Measurements from ENCODE around the gene FEM1A.
"Not testable (repeated sequence)": the region's sequence is repeated elsewhere in the genome, so short reads cannot be mapped to it uniquely, and the experiment has no call there.

The FEM1A gene

DNA sequence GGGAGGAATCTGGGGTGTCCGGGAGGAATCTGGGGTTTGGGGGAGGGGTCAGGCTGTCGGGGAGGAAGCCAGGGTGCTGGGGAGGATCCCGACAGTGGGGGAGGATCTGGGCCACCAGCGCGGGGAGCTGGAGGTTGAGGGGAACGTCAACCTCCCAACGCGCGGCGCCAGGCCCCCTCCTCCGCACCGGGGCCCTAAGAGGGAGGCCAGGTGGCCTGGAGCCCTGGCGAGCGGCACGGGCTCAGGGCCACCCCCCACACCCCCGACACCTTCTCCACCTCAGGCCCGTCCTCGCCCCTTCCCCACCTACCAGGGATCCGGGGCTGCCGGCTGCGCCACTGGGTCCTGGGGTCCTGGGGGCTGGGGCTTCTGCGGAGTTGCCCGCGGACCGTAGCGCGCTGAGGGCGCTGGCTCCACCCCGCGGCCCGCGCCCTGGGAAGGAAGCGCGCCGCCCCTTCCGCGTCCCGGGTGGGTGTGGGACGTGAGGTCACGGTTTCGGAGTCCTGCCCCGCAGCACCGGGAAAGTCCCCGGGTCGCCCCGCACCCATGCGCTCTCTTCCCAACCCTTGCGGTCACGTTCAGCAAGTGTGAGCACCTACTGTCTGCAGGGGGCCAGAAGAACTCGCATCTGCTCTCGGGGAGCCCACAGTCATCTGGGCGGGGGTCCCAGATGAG lies 39.9 kb downstream of the FEM1A start, which contains the start of gene TICAM1:
TICAM1 (minus strand) TSS at position 409 of the 675 bp plus-strand sequence. CDS start 13,335 bp downstream, outside the sequence.
- Histone ChIP-seq H3K27me3 (no peaks in the 10 kb centered on the region), H3K4me1 (ENCODE audit: control insufficient read depth in 1 of 2, insufficient read depth in 1 of 2, low read depth in 1 of 2, low read length in 1 of 2) (peaks cover 15 to 19% of the 10 kb centered on the region in 2 experiments), H3K9me3 (no peaks in the 10 kb centered on the region), H3K36me3 (peaks cover 2% of the 10 kb centered on the region), H3K27ac (peak within 1 kb of the TSS; percentile 84), H3K4me3 (ENCODE audit: low read depth in 1 of 2, low read length in 1 of 2) (peak within 1 kb of the TSS; percentile 80 to 89)
- TF ChIP-seq, protein P1, sequence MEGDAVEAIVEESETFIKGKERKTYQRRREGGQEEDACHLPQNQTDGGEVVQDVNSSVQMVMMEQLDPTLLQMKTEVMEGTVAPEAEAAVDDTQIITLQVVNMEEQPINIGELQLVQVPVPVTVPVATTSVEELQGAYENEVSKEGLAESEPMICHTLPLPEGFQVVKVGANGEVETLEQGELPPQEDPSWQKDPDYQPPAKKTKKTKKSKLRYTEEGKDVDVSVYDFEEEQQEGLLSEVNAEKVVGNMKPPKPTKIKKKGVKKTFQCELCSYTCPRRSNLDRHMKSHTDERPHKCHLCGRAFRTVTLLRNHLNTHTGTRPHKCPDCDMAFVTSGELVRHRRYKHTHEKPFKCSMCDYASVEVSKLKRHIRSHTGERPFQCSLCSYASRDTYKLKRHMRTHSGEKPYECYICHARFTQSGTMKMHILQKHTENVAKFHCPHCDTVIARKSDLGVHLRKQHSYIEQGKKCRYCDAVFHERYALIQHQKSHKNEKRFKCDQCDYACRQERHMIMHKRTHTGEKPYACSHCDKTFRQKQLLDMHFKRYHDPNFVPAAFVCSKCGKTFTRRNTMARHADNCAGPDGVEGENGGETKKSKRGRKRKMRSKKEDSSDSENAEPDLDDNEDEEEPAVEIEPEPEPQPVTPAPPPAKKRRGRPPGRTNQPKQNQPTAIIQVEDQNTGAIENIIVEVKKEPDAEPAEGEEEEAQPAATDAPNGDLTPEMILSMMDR (IDR thresholded peaks at IDR 0.05): peak; percentile 26

DNA sequence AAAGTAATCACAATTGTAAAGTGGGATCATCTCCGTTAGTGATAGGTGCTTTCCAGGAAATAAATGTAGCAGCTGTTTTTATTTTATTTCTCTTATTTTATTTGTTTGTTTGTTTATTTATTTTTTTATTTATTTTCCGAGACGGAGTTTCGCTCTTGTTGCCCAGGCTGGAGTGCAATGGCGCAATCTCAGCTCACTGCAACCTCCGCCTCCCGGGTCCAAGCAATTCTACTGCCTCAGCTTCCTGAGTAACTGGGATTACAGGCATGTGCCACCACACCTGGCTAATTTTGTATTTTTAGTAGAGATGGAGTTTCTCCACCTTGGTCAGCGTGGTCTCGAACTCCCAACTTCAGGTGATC lies 40.4 kb downstream of the FEM1A start:
- not testable (repeated sequence) for H3K36me3 ChIP-seq, H3K27me3 ChIP-seq, H3K9me3 ChIP-seq
- Histone ChIP-seq H3K27ac (peak overlapping the region; percentile 84), H3K4me3 (ENCODE audit: low read depth in 1 of 2, low read length in 1 of 2) (peak overlapping the region; percentile 80 to 89), H3K4me1 (ENCODE audit: control insufficient read depth in 1 of 2, insufficient read depth in 1 of 2, low read depth in 1 of 2, low read length in 1 of 2) (peaks cover 15 to 19% of the 10 kb centered on the region in 2 experiments)

DNA sequence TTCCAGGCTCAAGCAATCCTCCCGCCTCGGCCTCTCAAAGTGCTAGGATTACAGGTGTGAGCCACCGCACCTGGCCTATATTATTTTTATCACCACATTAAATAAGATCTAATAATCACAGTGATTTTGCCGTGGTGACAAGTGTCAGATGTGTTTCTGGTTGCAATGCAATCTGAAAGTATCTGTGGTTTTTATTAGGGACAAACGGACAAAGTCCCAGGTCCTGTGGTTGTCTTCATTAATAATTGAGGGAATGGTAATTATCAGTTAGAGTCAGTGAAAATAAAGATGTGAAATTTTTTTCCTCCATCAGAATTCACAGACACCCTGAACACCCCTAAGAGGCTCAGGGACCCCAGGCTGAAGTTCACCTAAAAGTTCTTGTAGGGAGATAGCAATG lies 41.2 kb downstream of the FEM1A start:
- Histone ChIP-seq H3K4me1 (ENCODE audit: control insufficient read depth in 1 of 2, insufficient read depth in 1 of 2, low read depth in 1 of 2, low read length in 1 of 2) (peaks cover 15 to 19% of the 10 kb centered on the region in 2 experiments), H3K27me3 (no peaks in the 10 kb centered on the region), H3K9me3 (no peaks in the 10 kb centered on the region), H3K27ac (no peak overlapping the region), H3K4me3 (ENCODE audit: low read depth in 1 of 2, low read length in 1 of 2) (no peak overlapping the region), H3K36me3 (peaks cover 14% of the 10 kb centered on the region)
- TF ChIP-seq, protein P1 (IDR thresholded peaks at IDR 0.05): no peak

DNA sequence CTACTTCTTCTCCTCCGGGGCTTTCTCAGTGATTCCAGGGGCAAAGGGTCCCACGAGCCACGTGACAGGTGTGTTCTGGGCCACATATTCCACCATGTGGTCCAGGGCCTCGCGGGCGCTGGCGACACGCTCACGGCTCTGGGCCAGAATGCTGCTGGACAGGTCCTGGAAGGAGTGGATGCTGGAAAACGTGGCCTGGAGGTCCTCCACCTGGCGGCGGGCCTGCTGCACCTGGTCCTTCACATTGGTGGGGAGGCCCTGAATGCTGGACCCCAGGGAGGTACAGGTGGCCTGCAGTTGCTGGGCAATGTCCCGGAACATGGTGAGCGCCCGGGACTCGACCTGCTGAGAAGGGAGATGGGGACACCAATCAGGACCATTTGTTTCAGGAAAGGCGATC lies 47.7 kb downstream of the FEM1A start:
- no peaks in the 10 kb centered on the region for H3K4me1 ChIP-seq (ENCODE audit: control insufficient read depth in 1 of 2, insufficient read depth in 1 of 2, low read depth in 1 of 2, low read length in 1 of 2)
- TF ChIP-seq, protein P1 (IDR thresholded peaks at IDR 0.05): no peak
- H3K36me3 ChIP-seq: peaks cover 74% of the 10 kb centered on the region

DNA sequence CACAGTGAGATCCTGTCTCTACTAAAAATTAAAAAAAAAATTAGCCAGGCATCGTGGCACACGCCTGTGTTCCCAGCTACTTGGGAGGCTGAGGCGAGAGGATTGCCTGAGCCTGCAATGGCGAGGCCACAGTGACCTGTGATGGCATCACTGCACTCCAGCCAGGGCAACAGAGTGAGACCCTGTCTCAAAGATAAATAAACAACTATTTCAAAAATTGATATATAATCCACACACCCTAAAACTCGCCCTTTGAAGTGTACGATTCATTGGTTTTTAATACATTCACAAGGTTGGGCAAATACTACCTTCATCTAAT lies 52.1 kb downstream of the FEM1A start:
- H3K36me3 ChIP-seq: peaks cover 96% of the 10 kb centered on the region
- TF ChIP-seq, protein P1 (IDR thresholded peaks at IDR 0.05): no peak
- H3K9me3 ChIP-seq: no peaks in the 10 kb centered on the region
- no peaks in the 10 kb centered on the region for H3K4me1 ChIP-seq (ENCODE audit: control insufficient read depth in 1 of 2, insufficient read depth in 1 of 2, low read depth in 1 of 2, low read length in 1 of 2)
- no peak overlapping the region for H3K27ac ChIP-seq
- no peaks in the 10 kb centered on the region for H3K27me3 ChIP-seq
- H3K4me3 ChIP-seq (ENCODE audit: low read depth in 1 of 2, low read length in 1 of 2): no peak overlapping the region

More for the DNA sequence above, 47.7 kb downstream of the FEM1A start:
- Histone ChIP-seq H3K9me3 (no peaks in the 10 kb centered on the region), H3K27me3 (no peaks in the 10 kb centered on the region), H3K4me3 (ENCODE audit: low read depth in 1 of 2, low read length in 1 of 2) (no peak overlapping the region), H3K27ac (no peak overlapping the region)

DNA sequence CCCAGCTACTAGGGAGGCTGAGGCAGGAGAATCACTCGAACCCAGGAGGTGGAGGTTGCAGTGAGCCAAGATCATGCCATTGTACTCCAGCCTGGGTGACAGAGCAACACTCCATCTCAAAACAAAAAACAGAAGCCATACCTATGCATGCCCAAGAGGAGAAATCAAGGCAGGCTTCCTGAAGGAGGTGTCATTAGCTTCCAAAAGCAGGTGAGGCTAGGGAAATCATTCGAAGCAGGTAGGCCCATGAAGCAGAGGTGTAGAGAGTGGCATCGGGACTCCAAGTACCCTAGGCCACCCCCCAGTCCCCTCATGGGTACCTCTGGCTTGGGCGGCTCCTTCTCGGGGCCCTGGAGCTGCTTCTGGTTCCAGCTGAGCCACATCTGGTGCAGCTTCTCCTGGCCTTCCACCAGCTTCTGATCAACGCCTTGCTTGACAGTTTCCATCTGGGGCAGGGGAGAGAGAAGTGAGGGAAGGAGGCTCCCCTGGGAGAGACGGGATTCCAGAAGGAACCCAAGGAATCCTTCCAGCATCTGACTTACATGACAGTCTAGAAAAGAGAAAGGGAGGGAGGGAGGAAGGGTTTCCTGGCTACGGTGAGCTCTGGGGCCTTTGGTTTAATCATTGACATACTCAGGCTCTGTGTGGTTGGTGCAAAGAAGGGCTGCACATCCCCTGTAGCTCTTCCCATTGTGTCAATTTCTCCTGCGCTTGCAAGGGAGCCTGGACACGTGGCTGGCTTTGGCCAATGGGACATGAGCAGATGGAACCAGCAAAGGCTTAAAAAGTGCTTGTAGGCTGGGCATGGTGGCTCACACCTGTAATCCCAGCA lies 53.0 kb downstream of the FEM1A start:
- Histone ChIP-seq H3K4me1 (ENCODE audit: control insufficient read depth in 1 of 2, insufficient read depth in 1 of 2, low read depth in 1 of 2, low read length in 1 of 2) (no peaks in the 10 kb centered on the region), H3K4me3 (ENCODE audit: low read depth in 1 of 2, low read length in 1 of 2) (no peak overlapping the region), H3K27ac (no peak overlapping the region), H3K9me3 (no peaks in the 10 kb centered on the region), H3K27me3 (no peaks in the 10 kb centered on the region), H3K36me3 (peaks cover 96% of the 10 kb centered on the region)
- TF ChIP-seq, protein P1 (IDR thresholded peaks at IDR 0.05): no peak

DNA sequence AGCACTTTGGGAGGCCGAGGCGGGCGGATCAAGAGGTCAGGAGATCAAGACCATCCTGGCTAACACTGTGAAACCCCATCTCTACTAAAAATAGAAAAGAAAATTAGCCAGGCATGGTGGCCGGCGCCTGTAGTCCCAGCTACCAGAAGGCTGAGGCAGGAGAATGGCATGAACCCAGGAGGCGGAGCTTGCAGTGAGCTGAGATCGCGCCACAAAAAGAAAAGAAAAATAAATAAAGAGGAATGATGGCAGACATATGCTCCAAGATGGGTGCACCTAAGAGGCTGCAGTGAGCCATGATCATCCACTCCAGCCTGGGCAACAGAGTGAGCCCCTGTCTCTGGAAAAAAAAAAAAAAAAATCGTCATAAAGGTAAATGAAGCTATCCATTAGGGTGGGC lies 54.4 kb downstream of the FEM1A start:
- H3K27ac ChIP-seq; H3K9me3 ChIP-seq; H3K4me3 ChIP-seq (ENCODE audit: low read depth in 1 of 2, low read length in 1 of 2); H3K4me1 ChIP-seq (ENCODE audit: control insufficient read depth in 1 of 2, insufficient read depth in 1 of 2, low read depth in 1 of 2, low read length in 1 of 2); H3K27me3 ChIP-seq: not testable (repeated sequence)
- H3K36me3 ChIP-seq: peaks cover 98% of the 10 kb centered on the region
